GM19324 (cell line): ENCODE measurements around the gene TMCO1.
"Not testable (repeated sequence)": the region's sequence is repeated elsewhere in the genome, so short reads cannot be mapped to it uniquely, and the experiment has no call there.

Experiments used
- ATAC-seq: cut with Tn5 transposase; IDR thresholded peaks from one replicate; pipeline ENCODE4 v1.9.1; 2021; ENCODE audit warnings: mild to moderate bottlenecking, moderate library complexity; ENCODE audit not compliant: unreplicated experiment, low FRiP score

Gene TMCO1, protein sequence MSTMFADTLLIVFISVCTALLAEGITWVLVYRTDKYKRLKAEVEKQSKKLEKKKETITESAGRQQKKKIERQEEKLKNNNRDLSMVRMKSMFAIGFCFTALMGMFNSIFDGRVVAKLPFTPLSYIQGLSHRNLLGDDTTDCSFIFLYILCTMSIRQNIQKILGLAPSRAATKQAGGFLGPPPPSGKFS

DNA sequence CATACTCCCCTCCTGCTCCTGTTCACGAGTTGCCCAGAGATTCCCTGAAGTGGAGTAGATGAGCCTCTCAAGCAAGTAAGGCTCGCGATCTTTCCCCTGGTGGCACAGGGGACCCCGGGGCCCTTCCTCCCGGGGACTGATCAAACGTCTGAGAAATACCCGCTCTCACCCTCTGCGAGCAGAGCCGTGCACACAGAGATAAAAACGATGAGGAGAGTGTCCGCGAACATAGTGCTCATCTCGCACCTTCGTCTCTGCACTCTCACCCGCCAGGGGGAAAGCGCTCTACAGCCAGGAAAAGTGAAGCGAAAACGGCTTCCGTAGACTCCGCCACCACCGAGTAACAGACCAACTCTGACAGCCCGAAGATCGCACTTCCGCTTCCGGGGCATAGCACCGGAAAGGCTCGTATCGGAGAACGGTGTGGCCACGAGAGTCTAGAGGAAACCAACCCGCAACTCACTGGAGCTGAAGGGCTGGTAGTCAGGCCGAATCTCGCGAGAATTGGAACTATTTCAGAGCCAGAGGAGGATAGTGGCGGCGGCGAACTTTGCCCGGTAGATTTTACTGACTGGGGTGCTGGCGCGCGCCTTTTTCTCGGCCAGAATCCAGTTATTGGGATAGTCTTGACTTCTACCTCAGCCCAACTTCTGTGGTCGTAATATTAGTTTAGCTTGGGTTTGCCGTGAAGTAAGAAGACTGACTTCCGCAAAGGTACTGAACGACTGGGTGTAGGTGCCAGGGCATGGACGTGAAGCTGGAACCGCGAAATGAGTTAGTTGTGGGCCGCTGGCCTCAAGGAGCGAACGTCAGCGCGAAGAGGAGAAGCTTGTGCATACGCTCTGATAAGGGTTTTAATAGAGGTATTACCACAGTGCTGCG, at the start of gene TMCO1:
Gene TMCO1, minus strand, starts transcription at position 356 of the 882 bp plus-strand sequence. Its CDS starts 117 bp downstream, at position 239.
- peak; percentile 100 for ATAC-seq

DNA sequence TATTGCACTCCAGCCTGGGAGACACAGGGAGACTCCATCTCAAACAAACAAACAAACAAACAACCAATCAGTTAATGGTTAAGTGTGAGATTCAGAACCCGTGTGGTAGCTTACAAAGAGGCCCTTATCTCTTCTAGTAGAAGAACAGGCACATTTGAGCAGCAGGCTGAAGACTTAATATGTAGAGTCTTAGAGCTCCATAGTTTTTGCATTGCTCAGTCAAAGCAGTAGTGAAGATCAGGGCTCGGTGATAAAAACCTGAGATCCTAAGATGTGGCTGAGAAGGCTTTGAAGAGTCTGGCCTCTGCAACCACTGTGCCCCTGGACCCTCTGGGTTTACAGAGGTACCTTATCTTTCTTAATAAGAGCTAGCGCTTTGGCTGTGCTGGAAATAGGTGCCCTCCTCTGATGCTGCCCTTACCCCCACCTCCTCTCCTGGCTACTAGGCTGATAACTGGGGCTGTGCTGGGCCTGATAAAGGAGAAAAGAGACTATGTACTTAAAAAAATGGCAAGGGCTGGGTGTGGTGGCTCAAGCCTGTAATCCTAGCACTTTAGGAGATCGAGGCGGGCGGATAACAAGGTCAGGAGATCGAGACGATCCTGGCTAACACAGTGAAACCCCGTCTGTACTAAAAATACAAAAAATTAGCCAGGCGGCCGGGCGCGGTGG, 48.3 kb upstream of the TMCO1 start:
- no peak for ATAC-seq

DNA sequence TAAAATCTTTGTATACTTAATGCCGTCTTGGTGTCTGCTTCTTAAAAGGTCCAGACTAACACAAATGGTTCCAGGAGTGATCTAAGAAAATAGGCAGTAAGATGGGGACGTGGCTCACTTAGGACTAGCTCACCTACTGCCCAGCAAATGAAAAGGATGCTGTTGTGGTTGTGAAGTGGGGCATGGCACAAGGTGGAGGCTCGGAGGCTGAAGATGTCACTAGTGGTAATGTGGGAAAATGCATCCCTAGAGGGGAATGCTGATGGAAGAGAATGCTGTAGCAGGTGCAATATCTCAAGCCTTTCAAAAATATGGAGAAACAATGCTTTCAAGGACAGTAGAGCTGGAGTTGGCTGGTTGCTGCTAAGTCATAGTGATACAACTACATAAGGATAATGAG, 47.5 kb upstream of the TMCO1 start:
- no peak for ATAC-seq

DNA sequence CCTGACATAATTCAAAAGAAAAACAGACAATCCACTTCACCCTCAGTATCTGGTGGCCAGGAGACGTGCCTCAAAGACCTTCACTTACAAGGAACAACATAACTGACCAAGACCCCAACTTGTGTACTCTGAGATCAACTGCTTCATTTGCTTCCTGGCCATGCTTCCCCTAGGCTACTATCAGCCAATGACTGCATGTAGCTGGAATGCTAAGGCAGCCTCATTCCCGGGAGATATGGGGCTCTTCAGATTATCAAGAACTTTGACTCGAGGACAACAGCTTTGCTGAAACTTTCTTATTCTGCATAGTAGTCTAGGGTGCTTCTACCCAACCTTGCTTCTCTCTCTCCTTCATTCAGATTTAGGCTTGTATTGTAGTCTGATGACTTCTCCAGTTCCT, 47.1 kb upstream of the TMCO1 start:
- no peak for ATAC-seq

DNA sequence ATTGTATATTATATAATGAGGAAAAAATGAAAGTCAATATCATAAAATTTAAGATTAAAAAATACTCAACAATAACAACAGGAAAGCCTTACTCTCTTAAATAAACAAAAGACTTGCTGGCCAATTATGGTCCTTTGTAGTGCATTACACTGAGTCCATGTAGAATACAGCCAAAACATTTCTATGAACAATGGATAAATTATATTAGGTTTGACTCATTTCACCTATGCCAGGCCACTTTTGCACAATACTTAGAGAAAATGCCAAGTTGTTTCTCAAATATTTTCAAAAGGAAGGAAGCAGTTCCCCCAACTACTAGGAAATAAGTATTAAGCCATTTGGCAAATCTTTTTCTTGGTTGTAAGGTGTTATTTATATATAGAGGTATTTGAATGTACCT, 38.9 kb upstream of the TMCO1 start:
- no peak for ATAC-seq

DNA sequence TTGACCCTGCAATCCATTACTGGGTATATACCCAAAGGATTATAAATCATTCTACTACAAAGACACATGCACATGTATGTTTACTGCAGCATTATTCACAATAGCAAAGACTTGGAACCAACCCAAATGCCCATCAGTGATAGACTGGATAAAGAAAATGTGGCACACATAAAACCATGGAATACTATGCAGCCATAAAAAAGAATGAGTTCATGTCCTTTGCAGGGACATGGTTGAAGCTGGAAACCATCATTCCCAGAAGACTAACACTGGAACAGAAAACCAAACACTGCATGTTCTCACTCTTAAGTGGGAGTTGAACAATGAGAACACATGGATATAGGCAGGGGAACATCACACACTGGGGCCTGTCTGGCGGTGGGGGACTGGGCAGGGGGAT, 35.8 kb upstream of the TMCO1 start:
- not testable (repeated sequence) for ATAC-seq

DNA sequence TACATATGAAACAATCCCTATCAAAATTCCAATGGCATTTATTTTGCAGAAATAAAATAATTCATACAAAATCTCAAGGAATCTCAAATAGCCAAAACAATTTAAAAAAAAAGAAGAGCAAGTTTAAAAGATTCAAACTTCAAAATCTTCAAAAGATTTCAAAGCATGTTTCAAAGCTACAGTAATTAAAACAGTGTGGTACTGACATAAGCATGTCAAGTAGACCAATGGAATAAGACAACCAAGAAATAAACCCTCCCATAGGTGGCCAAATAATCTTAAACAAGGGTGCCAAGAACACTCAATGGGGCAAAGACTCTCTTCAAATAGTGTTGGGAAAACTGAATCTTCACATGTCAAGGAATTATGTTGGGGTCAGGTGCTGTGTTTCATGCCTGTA, 30.7 kb upstream of the TMCO1 start:
- no peak for ATAC-seq

DNA sequence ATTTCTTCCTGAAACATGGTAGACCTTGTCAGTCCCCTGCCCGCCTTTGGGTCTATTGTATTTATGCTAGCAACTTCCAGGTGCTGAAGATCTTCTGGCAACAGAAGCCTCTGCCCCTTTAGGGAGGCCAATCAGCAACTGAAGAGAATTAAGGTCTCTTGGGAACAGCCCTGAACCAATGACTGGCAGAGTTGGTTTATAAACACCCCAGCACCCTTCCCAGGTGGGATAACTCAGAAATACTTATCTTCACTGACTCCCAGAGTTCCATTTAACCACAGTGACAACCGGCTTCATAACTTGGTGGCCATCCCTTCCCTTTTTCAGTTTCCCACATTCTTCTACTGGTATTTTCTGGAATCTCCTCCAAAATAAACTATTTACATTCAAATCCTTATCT, 27.2 kb upstream of the TMCO1 start:
- ATAC-seq = no peak

DNA sequence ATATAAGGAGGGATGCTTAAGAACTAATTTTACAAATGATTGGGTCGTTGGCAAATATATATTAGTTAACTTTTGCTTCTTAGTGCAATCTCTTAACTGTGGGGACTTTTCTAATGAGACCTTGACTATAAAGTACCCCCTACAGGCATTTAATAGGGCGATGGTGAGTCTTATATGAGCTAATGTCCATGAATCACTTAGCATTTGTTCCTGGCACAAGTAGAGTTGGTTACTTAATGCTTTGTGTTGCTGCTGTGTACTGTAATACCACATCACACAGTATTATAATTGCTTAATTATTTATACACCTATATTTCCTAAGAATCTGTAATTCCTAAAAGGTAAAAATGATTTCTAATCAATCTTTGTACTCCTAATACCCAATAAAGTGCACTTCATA, 25.3 kb upstream of the TMCO1 start:
- ATAC-seq = no peak

DNA sequence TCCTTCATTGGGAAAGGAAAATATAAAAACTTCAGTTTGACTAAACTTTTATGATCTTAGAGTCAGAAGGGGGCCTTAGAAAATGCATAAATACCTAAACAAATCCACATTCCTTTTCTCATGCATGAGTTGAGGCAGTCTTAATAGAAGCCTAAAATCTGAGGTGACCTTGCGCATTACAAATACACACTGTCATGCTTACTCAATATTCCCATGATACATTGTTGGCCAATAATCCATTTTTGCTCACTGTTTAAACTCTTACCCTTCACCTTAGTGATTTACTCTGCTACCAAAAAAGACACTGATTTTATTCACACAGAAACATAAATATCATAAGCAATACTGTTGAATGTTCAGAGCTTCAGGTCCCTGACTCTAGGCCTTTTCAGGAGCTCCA, 19.1 kb upstream of the TMCO1 start:
- ATAC-seq = no peak

DNA sequence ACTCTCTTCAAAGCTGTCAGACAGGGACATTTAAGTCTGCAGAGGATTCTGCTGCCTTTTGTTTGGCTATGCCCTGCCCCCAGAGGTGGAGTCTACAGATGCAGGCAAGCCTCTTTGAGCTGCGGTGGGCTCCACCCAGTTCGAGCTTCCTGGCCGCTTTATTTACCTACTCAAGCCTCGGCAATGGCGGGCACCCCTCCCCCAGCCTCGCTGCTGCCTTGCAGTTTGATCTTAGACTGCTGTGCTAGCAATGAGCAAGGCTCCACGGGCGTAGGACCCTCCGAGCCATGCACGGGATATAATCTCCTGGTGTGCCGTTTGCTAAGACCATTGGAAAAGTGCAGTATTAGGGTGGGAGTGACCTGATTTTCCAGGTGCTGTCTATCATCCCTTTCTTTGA, 14.9 kb upstream of the TMCO1 start:
- ATAC-seq = not testable (repeated sequence)

DNA sequence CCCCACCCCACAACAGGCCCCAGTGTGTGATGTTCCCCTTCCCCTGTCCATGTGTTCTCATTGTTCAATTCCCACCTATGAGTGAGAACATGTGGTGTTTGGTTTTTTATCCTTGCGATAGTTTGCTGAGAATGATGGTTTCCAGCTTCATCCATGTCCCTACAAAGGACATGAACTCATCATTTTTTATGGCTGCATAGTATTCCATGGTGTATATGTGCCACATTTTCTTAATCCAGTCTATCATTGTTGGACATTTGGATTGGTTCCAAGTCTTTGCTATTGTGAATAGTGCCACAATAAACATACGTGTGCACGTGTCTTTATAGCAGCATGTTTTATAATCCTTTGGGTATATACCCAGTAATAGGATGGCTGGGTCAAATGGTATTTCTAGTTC, 9.5 kb upstream of the TMCO1 start:
- ATAC-seq = not testable (repeated sequence)

DNA sequence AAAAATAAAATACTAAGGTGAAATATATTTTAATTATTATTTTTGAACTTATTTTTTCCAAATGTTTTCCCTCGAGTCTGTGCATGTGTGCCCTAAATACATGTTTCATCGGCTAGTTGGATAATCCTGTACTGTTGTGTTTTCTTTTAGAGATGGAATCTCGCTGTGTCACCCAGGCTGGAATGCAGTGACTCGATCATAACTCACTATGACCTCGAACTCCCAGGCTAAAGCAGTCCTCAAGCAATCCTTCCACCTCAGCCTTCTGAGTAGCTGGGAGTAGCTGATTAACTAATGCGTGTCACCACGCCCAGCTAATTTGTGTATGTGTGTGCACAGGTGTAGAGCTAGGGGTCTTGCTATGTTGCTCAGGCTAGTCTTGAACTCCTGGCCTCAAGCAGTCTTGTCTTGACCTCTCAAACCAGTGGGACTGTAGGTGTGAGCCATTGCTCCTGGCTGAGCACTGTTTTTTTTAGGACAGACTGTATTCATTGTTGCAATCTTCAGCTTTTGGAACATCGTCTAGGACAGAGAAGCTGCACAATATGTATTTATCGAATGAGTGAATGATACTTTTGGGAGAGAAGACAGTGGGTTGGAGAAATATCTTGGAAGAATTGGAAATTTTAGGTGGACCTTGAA, 4.8 kb upstream of the TMCO1 start:
- no peak for ATAC-seq

DNA sequence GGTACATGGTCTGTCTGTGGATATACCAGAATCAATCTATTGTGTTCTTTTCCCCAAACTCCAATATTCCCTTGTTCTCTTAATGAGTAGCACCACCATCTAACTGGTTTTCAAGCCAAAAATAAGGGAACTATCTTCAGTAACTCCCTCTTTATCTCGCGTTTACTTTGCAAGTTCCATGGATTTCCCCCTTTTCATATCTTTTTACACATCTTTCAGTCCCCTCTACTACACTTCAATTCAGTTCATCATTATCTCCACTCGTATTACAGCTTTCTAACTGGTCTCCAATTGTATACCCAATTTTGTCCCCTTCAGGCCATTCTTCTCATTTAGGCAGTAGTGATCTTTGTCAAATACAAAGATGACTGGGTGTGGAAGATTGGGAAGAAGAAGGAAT, 4.1 kb upstream of the TMCO1 start:
- ATAC-seq = no peak

DNA sequence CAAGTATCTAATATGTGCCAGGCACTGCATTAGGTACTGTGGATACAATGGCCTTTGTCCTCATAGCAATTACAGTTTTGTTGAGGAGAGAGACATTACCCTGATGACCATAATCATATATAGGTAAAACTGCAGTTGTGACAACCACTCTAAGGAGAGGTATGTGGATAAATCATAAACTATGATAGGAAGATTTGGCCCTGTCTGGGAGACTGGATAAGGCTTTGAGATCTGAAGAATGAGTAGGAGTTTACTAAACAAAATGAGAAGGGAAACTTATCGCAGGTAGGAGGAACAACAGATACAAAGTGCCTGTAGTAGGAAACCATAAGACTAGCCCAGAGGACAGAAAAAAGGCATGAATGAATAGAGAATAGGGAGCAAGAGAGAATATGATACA, 4.4 kb downstream of the TMCO1 start:
- ATAC-seq = no peak

DNA sequence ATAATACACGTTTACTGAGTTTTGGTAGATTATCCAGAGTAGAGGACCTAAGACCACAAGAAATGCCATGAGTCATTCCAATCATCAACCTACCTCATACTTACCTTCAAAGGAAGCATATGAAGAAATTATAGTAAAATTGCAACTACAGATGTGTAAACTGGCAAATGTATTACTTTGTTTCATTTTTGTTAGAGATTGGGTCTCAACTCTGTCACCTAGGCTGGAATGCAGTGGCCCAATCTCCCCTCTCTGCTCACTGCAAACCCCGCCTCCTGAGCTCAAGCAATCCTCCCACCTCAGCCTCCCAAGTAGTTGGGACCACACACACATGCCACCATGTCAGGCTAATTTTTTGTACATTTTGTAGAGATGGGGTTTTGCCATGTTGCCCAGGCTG, 5.2 kb downstream of the TMCO1 start:
- no peak for ATAC-seq

DNA sequence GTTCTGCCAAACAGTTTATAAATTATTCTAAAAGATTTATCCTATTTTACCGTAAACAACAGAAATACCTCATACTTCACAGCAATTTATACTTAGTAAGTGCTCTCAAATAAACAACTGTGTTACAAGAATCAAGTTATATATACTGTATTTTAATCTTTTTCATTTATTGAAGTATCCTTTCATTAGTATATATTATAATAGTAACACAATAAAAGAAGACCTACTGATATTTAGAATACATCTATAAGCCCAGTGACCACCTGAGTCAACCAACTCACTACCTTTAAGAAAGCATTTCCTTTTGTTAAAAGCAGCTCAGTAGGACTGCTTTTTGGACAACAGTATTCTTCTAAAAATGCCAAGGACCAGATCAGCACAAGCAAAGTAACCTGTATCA, 5.9 kb downstream of the TMCO1 start:
- no peak for ATAC-seq

DNA sequence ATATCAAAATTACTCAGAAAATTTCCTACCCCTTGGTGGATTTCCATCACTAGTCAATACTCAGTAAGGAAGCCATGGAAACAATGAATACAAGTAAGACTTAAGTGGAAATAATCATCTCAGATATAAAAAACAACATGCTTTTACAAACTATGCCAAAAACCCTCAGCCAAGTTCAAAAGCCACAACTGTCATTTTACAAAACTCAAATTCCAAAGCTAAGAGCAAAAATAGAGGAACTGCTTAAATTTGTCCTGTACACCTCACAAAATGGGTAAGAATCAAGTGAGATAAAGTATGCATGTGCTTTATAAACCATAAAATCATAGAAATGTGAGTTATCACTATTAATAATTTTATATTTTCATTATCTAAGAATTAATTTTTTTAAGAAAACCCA, 9.6 kb downstream of the TMCO1 start:
- ATAC-seq = no peak

DNA sequence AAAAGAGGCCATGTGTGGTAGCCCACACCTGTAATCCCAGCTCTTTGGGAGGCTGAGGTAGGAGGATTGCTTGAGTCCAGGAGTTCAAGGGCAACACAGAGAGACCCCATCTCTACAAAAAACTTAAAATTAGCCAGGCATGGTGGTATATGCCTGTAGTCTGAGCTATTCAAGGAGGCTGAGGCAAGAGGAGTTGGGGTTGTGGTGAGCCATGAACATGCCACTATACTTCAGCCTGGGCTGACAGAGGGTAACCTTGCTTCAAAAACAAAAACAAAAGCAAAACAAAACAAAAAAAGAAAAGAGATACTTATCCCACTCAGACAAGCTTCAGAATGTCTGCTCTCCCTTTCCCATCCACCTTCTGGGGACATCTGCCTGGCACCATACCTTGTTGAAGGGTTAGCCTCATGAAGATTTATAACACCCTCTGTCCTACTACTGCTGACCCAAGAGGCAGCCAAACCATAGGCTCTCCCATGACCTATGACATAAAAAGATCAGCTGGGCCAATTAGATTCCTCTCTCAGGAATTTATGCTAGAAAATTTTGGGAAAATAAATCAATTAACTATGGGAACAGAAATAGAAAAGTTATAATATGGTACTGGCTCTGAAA, 13.2 kb downstream of the TMCO1 start:
- ATAC-seq = no peak

DNA sequence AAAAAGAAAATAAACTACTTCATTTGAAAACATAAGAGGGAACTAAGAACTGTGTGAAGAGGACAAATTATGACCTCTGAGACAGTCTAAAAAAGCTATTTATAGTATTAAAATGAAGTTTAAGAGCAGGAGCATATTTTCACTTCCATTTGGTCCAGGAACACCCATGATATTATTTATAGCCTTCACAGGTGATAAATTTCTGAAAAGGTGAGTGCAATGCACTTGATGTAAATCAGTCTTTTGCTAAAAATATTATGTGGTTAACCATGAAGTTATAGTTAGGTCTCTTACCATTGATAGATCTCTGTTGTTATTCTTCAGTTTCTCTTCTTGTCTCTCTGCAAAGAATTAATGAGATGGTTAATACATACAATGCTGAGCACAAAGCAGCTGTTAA, 14.7 kb downstream of the TMCO1 start:
- peak; percentile 96 for ATAC-seq

DNA sequence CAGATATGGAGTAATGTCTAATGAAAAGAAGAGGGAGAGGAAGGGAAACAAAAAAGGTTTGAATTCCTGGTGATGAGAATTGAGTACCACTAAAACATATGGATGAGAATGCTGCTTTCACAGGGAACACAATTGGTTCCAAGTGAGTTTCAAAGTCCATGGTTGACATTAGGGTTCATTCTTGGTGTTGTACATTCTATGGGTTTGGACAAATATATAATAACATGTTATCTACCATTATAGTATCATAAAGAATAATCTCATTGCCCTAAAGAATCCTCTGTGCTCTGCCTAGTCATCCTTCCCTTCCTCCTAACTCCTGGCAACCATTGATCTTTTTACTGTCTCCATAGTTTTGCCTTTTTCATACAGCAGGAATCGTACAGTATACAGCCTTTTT, 20.1 kb downstream of the TMCO1 start:
- ATAC-seq = no peak
